ENCODE results near the gene ALG12.

ALG12 gene

DNA sequence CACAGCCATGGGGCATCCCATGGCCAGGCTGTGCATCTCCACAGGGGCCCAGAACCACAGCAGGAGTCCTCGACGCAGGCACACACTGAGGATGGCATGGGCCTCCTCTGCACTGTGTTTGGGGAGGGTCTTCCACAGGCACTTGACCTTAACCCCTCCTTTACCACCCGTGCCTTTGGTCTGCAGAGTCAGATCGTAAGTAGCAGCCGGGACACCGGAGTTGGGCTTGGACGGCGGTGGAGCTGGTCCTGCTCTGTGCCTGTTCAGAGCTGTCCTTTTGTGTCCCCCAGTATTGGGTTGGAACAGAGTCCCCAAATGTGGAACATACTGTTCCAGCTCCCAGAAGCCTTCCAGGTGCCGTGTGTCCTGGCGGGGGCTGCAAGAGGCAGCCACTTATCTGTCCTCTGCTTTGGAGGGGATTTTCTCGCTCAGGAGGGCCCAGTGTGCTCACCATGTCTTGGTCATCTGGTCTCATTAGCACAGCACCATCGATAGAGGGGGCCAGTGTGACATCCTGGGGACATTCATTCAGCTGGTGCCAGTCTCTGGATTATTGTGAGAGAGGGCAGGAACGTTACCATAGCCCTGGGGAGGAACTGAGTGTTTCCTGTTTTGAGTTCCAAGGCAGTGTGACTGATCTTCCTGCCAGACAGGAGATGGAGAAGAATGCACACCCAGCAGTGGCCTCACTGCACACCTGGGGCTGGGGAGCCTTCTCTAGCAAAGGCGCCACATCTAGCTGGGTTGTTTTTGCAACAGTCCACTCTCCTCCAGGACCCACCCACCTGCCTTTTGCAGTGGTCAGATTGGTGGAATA, 12.6 kb upstream of the ALG12 start:
- DNase-seq = peak in 43 of 51 donors; percentile 9 to 82 (median 48)

DNA sequence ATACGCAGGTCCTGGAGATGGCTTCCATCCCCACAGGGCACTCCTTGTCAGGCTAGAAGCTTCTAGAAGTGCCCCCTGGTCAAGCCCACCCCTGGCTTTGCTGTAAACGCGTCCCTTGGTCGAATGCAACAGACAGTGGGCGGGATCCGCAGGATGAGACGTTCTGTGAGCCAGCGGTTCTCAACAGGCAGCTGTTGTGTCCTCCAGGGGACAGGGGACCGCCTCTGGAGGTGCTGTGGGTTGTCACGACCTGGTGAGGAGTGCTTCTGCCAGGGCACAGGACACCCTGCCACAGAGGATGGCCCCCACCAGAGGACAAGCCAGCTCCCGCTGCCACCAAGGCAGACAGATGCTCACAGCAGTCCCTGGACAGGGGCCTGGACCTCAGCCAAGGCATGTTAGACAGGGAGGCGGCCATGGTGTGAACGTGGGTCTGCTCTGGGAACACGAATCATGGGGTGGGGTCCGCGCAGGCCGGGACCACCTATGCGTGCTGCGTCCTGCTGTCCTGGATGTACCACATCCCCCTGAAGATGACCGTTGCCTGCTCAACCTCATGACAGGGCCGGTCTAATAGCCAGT, 11.8 kb upstream of the ALG12 start:
- peak in 1 of 51 donors; percentile 16 for DNase-seq

DNA sequence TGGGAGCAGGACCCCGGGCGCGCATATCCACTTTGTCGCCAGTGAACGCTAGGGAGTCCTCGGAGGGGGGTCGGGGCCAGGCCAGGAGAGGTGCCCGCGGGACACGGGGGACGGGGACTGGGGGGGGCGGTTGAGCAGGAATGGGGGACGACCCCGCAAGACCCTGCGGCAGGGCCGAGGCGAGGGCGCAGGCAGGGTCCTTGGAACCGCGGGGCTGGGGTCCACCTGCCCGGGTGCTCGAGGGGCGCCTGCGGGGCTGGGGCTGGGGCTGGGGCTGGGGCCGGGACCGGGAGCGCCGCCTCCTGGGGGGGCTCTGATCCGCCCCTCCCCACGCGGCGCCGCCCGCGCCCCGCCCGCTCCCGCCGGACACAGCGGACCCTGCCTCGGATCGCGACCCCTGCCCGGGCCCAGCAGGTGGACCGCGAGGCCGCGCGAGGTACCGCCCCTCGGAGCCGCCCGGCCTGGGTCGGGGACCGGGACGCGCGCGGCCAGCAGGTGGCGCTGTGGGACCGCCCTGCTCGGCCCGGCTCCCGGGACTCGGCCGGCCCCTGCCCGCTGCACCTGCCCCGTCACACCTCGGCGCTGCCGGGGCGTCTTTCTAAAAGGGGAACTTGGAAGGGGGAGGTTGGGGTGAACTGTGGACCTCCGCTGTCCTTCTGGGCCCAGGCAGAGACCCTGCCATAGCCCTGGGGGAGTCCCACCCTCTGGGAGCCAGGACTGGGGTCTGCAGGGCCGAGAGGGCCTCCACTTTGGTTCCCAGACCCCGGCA, 11.2 kb upstream of the ALG12 start:
- DNase-seq = peak in 29 of 51 donors; percentile 10 to 80 (median 29)

- DNase-seq = no peak
Measured at GRCh38 chr22:49928555-49929210, 10.4 kb upstream of the ALG12 start.

GRCh38 chr22:49928185-49928495, 9.9 kb upstream of the ALG12 start:
- DNase-seq = no peak

DNA sequence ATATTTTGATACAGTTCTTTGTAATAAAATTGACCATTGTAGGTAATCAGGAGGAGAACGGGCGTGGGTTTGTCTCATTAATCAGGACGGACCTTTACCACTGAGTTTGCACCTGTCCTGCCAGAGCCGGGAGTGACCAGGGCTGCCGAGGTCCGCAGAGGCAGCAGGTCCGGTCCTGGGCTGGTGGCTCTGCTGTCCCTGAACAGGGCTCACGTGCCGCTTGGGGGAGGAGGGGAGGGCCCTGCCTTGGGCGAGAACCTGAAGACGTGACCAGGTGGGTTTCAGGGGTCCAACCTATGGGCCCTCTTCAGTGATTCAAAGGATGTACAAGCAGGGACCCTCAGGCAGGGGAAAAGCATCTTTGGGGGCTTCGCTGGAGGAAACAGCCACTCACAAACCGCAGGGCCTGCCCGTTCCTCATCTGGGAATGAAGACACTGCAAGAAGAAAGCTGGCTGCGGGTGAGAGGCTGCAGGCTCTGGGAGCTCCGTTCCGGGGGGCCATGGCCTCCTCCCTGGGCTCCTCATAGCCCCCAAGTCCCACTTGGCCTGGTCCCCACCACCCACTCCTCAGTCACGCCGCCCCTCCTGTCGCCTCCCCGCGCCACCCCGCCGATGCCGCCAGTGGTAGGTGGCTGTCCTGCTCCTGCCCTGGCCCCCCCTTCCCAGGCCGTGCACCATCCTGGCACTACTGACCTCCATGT, 9.4 kb upstream of the ALG12 start:
- DNase-seq = no peak

DNA sequence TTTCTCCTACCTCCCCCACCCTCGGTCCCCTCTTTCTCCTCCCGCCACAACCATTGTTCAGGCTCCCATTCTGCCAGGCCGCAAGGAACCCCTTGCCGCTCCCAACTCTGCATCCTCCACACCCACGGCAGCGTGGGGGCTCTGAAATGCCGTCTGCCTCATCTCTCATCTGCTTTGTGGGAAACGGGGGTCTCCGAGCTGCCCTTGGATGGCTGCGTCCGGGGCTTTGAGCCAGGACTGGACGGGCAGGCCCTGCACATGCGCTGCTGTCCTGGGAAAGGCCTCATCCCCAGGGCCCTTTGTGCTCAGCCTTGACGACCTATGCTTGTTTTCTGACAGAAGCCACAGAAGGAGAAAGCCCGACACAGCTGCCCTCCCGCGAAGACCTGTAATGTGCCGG, 8.7 kb upstream of the ALG12 start:
- no peak for DNase-seq

DNA sequence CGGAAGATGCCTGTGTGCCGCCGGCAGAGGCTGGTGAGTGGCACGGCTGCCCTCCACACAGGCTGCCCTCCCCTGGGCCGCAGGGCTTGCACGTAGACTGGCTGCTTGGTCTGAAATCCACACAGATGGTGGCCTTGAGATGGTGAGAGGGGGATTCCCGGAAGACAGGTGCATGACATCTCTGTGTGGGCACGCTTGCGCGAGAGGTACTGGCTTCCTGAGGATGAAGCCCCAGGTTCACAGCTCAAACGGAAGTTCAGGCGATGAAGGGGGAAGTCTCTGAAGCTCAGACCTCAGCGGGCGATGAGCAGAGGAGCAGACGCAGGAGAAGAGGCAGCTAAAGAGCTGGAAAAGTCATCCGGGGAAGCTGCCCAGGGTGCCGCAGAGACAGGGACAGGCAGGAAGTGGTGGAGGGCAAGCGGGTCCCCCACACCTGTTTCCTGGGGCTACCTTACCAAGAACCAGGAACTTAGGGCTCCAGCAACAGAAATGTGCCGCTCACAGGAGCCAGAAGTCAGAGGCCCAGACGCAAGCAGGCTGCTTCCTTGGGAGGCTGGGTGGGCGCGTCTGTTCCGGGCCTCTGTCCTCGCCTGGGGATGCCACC, 7.4 kb upstream of the ALG12 start:
- no peak for DNase-seq

GRCh38 chr22:49924113-49924833, 6.0 kb upstream of the ALG12 start:
- no peak for DNase-seq

DNA sequence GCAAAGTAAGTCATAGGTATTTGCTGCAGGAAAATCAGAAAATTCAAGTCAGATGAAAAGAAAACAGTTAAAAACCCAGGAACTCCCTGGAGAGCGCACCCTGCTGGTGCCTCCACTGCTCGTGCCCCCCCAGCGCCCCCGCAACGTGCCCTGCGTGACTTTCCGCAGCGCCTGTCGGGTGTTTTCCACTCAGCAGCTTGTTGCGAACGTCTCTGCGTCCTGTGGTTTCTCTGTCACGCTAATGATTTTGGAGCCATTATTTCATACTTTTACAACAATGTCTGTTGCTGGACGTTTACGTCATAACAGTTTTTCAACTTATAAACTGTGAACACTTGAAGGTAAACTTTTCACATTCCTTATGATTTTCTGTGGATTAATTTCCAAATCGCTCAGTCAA, 5.2 kb upstream of the ALG12 start:
- no peak for DNase-seq

DNA sequence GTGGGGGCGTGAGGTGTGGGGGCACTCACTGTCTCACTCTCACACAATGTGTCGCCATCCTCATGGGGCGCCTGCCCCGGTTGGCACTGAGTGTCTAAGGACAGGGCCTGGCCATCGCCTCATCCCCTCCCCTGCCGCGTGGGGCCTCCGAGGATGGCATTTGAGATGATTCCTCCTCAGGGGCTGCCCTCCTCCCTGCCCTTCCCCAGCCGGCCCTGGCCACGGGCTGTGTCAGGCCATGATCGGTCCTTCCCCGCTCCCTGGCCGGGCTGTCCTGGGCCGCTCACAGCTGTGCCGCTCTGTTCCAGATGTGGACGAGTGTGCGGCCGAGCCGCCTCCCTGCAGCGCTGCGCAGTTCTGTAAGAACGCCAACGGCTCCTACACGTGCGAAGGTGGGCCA, 4.7 kb upstream of the ALG12 start:
- no peak for DNase-seq

DNA sequence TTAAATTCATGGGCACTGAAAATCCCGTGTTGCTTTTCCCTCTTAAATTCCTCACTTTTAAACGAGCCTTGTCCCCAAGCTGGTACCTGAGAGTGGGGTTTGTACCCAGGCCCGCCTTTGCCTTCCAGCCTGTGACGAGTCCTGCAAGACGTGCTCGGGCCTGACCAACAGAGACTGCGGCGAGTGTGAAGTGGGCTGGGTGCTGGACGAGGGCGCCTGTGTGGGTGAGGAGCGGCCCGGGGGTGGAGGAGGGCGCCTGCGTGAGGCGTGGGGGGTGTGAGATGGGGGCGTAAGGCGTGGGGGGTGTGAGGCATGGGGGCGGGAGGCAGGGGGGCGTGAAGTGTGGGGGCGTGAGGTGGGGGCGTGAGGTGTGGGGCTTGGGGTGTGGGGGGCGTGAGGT, 4.2 kb upstream of the ALG12 start:
- DNase-seq = no peak

DNA sequence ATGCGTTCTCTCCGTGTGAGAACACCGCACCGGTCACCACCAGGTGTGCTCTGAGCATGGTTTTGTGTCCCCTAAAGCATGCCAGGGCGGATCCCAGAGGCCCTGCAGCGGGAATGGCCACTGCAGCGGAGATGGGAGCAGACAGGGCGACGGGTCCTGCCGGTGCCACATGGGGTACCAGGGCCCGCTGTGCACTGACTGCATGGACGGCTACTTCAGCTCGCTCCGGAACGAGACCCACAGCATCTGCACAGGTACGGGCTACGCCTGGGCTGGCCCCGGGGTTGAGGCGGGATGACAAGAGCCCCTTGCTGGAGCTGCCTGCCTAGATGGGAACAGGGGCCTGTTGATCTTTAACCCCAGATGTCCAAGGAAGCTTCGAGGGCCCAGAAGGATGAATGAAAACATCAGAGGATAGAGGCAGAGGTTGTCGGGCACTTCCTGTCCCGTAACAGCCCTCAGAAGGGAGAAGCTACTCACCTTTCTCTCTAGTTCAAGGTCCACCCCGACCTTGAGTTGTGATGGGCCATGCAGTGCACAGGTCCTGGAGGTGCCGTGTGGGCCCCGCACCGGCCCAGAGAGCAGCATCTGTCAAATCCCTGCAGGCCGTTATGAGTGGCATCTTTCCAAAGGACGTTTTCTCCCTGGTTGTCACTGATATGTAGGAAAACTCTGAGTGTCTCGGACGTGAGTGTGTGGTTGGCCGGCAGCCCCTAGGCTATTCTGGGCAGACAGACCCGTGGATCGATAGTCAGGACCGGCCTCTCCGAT, 3.5 kb upstream of the ALG12 start:
- DNase-seq = no peak

GRCh38 chr22:49920859-49921258, 2.6 kb upstream of the ALG12 start:
- DNase-seq = no peak

DNA sequence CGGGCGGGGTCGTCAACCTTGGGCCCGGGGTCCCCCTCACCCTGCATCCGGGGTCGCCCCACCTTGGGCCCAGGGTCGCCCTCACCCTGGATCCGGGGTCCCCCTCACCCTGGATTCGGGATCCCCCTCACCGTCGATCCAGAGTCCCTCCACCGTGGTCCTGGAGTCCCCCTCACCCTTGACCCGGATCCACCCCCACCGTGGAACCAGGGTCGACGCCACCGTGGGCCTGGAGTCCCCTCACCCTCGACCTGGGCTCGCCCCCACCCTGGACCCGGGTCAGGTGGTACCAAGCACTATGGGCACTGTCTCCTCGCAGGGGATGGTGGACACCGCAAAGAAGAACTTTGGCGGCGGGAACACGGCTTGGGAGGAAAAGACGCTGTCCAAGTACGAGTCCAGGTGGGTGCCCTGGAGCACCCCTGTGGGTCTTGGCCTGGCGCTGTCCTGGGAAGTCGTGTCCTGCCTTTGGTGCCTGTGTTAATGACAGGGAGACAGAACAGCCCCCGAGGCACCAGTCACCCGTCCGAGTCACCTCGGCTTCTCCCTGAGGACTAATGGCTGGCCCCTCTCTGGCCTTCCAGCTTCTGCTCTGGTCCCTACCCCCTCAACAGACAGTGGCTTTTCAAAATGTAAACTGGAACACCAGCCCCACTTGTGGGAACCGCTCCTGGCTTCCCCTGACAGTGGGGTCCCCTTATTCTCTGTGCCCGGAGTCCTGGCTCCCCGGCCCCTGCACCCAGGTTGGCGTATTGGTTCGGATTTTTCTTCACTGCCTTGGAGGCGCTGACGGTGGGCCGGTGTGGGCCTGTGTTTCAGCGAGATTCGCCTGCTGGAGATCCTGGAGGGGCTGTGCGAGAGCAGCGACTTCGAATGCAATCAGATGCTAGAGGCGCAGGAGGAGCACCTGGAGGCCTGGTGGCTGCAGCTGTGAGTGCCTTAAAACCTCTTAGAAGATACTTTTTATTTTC, 958 bp upstream of the ALG12 start:
- DNase-seq = no peak

GRCh38 chr22:49916831-49917230, 1.4 kb downstream of the ALG12 start:
- DNase-seq = no peak

GRCh38 chr22:49915610-49916009, 2.6 kb downstream of the ALG12 start:
- DNase-seq = no peak

DNA sequence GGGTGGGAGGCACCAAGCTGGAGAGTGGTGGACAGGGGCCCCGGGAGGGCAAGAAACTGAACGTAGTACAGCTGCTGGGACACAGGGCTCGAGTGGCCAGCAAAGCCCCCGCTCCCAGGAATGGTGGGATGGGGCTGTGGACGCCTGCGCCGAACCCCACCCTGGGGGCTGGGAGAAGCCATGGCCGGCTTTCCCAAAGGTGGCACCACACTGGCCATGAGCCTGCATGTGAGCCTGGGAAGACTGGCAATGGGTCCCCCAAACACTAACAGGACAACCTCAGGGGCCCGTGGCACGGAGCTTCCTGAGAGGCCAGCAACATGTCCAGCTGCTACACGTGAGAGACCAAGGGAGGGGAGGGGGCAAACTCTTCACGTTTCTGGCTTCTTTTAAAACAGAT, 4.0 kb downstream of the ALG12 start:
- DNase-seq = no peak
